Activated CD8-positive, alpha-beta T cell treated with anti-CD3 and anti-CD28 coated beads for 36 hours (primary cell): ENCODE measurements around the gene MAGI2. TPM values are rescaled to one million over a fixed set of nuclear protein-coding genes. Genes with fewer than 3 reads are reported as not detected.

Experiments
- ATAC-seq: fragments of 200-7000 bp; cut with Tn5 transposase; one replicate; pipeline ENCODE4 v1.10.0; 2021; ENCODE audit warnings: mild to moderate bottlenecking, moderate library complexity
- CTCF ChIA-PET: fragments of 350-600 bp; sonication (Branson Sonifier 250); formaldehyde crosslinking; loops from one replicate; lab custom pipeline; 2021; ENCODE audit warnings: antibody characterized with exemption; lab: Charles Lee
- POLR2A ChIA-PET: fragments of 350-600 bp; sonication (Branson Sonifier 250); formaldehyde crosslinking; loops from one replicate; lab custom pipeline; 2021; ENCODE audit warnings: antibody characterized with exemption; lab: Charles Lee
- DNase-seq: peaks from one replicate; pipeline ENCODE4 v3.0.0-alpha.2; 2020
- H3K27ac Mint-ChIP-seq: one replicate; pipeline ENCODE4 v1.8.0; 2021; ENCODE audit warnings: mild to moderate bottlenecking, mixed read lengths
- H3K27me3 Mint-ChIP-seq: one replicate; pipeline ENCODE4 v1.8.0; 2021; ENCODE audit warnings: mixed read lengths
- H3K36me3 Mint-ChIP-seq: one replicate; pipeline ENCODE4 v1.8.0; 2021; ENCODE audit warnings: low read depth, mixed read lengths
- H3K4me1 Mint-ChIP-seq: one replicate; pipeline ENCODE4 v1.8.0; 2021; ENCODE audit warnings: low read depth, mixed read lengths
- H3K4me3 Mint-ChIP-seq: one replicate; pipeline ENCODE4 v1.8.0; 2021; ENCODE audit warnings: mild to moderate bottlenecking, moderate library complexity, mixed read lengths
- H3K9me3 Mint-ChIP-seq: one replicate; pipeline ENCODE4 v1.8.0; 2021; ENCODE audit warnings: mixed read lengths
- CTCF ChIP-seq: fragments of 200-600 bp; IDR thresholded peaks from one replicate; pipeline ENCODE4 v1.8.0; 2022; ENCODE audit warnings: antibody characterized with exemption, mild to moderate bottlenecking
- intact Hi-C: fragments of 100-400 bp; cut with micrococcal nuclease; formaldehyde crosslinking; loops from one replicate; pipeline ENCODE4 v1.10.0; 2022
- total RNA-seq, 2 experiments: library from RNA; stranded (reverse); gene quantifications; one replicate each; pipeline ENCODE4 v1.2.3, GENCODE V29; 2021

Gene MAGI2
- total RNA-seq, 2 experiments from 2014 or later, result 0.04 to 0.09 TPM

GRCh38 chr7:78873117-78873516, 580.4 kb downstream of the MAGI2 start:
- no peak for ATAC-seq
- DNase-seq, result no peak
- intact Hi-C loops, result no loop called here
- Mint-ChIP-seq H3K4me3 (no peak overlapping the region), H3K27ac (no peak overlapping the region), H3K36me3 (no peaks in the 10 kb centered on the region), H3K4me1 (no peaks in the 10 kb centered on the region), H3K9me3 (peaks cover 6% of the 10 kb centered on the region), H3K27me3 (no peaks in the 10 kb centered on the region)
- no peak for TF ChIP-seq CTCF
- ChIA-PET CTCF (no interaction called here), POLR2A (no interaction called here)

GRCh38 chr7:78864339-78864738, 589.1 kb downstream of the MAGI2 start:
- H3K27me3 Mint-ChIP-seq, result no peaks in the 10 kb centered on the region
- ChIA-PET POLR2A (no interaction called here), CTCF (no interaction called here)
- H3K27ac Mint-ChIP-seq, result no peak overlapping the region
- H3K9me3 Mint-ChIP-seq, result peaks cover 3% of the 10 kb centered on the region
- no peak overlapping the region for H3K4me3 Mint-ChIP-seq
- ATAC-seq, result no peak
- no peaks in the 10 kb centered on the region for H3K4me1 Mint-ChIP-seq
- H3K36me3 Mint-ChIP-seq, result no peaks in the 10 kb centered on the region
- intact Hi-C loops, result no loop called here
- DNase-seq, result no peak
- no peak for TF ChIP-seq CTCF

GRCh38 chr7:78863281-78863680, 590.2 kb downstream of the MAGI2 start:
- ChIA-PET CTCF (no interaction called here), POLR2A (no interaction called here)
- DNase-seq (no peak), ATAC-seq (no peak)
- H3K4me3 Mint-ChIP-seq, result no peak overlapping the region
- no peaks in the 10 kb centered on the region for H3K4me1 Mint-ChIP-seq
- TF ChIP-seq CTCF, result no peak
- H3K27me3 Mint-ChIP-seq, result no peaks in the 10 kb centered on the region
- intact Hi-C loops, result no loop called here
- no peak overlapping the region for H3K27ac Mint-ChIP-seq
- H3K9me3 Mint-ChIP-seq, result peaks cover 2% of the 10 kb centered on the region
- H3K36me3 Mint-ChIP-seq, result no peaks in the 10 kb centered on the region

GRCh38 chr7:78862411-78862900, 591.0 kb downstream of the MAGI2 start:
- Mint-ChIP-seq H3K27ac (no peak overlapping the region), H3K27me3 (no peaks in the 10 kb centered on the region), H3K9me3 (peaks cover 6% of the 10 kb centered on the region), H3K36me3 (no peaks in the 10 kb centered on the region), H3K4me3 (no peak overlapping the region), H3K4me1 (no peaks in the 10 kb centered on the region)
- no peak for ATAC-seq
- no peak for TF ChIP-seq CTCF
- POLR2A ChIA-PET, result no interaction called here
- no peak for DNase-seq
- intact Hi-C loops, result no loop called here
- CTCF ChIA-PET, result no interaction called here

- no peak for TF ChIP-seq CTCF
- DNase-seq (no peak), ATAC-seq (no peak)
- intact Hi-C loops, result no loop called here
- CTCF ChIA-PET, result no interaction called here
- Mint-ChIP-seq H3K9me3 (peaks cover 6% of the 10 kb centered on the region), H3K27me3 (no peaks in the 10 kb centered on the region), H3K36me3 (no peaks in the 10 kb centered on the region), H3K4me3 (no peak overlapping the region), H3K27ac (no peak overlapping the region), H3K4me1 (no peaks in the 10 kb centered on the region)
- POLR2A ChIA-PET, result no interaction called here
Observed at GRCh38 chr7:78852951-78853350, 600.5 kb downstream of the MAGI2 start.
